HL-60/S4 treated with phorbol 12-myristate 13-acetate at 8.2 ng/mL for 4 days and 3 days (cell line): ENCODE measurements around the gene SGIP1.

ENCODE experiments used
- in situ Hi-C: fragments of 300-500 bp; cut with MboI; formaldehyde crosslinking; loops from 2 replicates; pipeline ENCODE4 v1.15.0; 2022; ENCODE audit warnings: low sequenced_read_pairs

Gene SGIP1

GRCh38 chr1:66533804-66534740, at the start of gene SGIP1:
Gene SGIP1 (plus strand): TSS chr1:66534153. CDS start chr1:66534359, 206 bp downstream.
- in situ Hi-C loops: no loop called here

GRCh38 chr1:66489151-66489550, 44.8 kb upstream of the SGIP1 start:
- in situ Hi-C loops: no loop called here

GRCh38 chr1:66489972-66490601, 43.9 kb upstream of the SGIP1 start:
- in situ Hi-C loops: no loop called here

GRCh38 chr1:66490816-66491215, 43.1 kb upstream of the SGIP1 start:
- in situ Hi-C loops: no loop called here

GRCh38 chr1:66492424-66492823, 41.5 kb upstream of the SGIP1 start:
- in situ Hi-C loops: no loop called here

GRCh38 chr1:66493731-66494130, 40.2 kb upstream of the SGIP1 start:
- in situ Hi-C loops: no loop called here

- in situ Hi-C loops: no loop called here
Measured at GRCh38 chr1:66494482-66494881, 39.5 kb upstream of the SGIP1 start.

GRCh38 chr1:66495495-66495894, 38.5 kb upstream of the SGIP1 start:
- in situ Hi-C loops: no loop called here

- in situ Hi-C loops: no loop called here
Measured at GRCh38 chr1:66497910-66498309, 36.0 kb upstream of the SGIP1 start.

GRCh38 chr1:66500301-66500700, 33.7 kb upstream of the SGIP1 start:
- in situ Hi-C loops: no loop called here

- in situ Hi-C loops: no loop called here
Measured at GRCh38 chr1:66502086-66502485, 31.9 kb upstream of the SGIP1 start.

- in situ Hi-C loops: no loop called here
Measured at GRCh38 chr1:66503841-66504470, 30.0 kb upstream of the SGIP1 start.

GRCh38 chr1:66505671-66506392, 28.1 kb upstream of the SGIP1 start:
- in situ Hi-C loops: no loop called here

- in situ Hi-C loops: no loop called here
Measured at GRCh38 chr1:66506393-66506687, 27.6 kb upstream of the SGIP1 start.

- in situ Hi-C loops: no loop called here
Measured at GRCh38 chr1:66506991-66507390, 27.0 kb upstream of the SGIP1 start.

GRCh38 chr1:66510407-66510806, 23.5 kb upstream of the SGIP1 start:
- in situ Hi-C loops: no loop called here

- in situ Hi-C loops: no loop called here
Measured at GRCh38 chr1:66511118-66511517, 22.8 kb upstream of the SGIP1 start.

- in situ Hi-C loops: no loop called here
Measured at GRCh38 chr1:66517959-66518358, 16.0 kb upstream of the SGIP1 start.

GRCh38 chr1:66518654-66519053, 15.3 kb upstream of the SGIP1 start:
- in situ Hi-C loops: no loop called here

GRCh38 chr1:66519992-66520391, 14.0 kb upstream of the SGIP1 start:
- in situ Hi-C loops: no loop called here

GRCh38 chr1:66520655-66521054, 13.3 kb upstream of the SGIP1 start:
- in situ Hi-C loops: no loop called here
